ENCODE data around the gene MORN1.
"Not testable (repeated sequence)": the region's sequence is repeated elsewhere in the genome, so short reads cannot be mapped to it uniquely, and the experiment has no call there.

Gene MORN1

GRCh38 chr1:2302292-2302925 lies 88.9 kb downstream of the MORN1 start:
- no peak for DNase-seq

DNA sequence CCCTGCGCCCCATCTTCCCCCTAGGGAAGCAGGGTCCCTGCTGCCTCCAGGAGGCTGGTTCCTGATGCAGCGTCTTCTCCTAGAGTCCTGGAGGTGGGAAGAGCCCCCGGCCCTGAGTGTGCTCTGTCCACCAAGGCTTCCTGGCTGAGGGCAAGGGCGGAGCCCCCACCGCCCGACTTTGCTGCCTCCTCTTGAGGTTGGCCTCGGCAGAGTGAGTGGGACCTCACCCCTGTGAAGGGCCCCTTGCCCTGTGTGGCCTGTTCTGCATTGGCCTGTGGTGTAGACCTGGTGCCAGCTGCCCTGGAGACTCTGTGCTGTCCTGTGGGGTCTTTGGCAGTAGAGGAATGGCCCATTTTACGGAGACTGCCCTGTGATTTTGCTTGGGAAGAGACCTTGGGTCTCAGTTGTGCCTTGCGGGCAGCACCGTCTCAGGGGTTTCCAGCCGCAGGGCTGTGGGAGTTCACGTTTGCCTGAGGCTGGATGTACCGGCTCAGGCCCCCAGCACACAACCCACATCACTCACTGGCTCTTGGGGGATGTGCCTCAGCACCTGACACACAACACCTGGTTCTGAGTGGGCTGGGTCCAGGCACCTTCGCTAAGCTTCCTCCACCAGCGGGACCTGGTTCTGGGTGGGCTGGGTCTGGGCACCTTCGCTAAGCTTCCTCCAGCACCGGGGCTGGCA lies 89.6 kb downstream of the MORN1 start:
- no peak for DNase-seq

DNA sequence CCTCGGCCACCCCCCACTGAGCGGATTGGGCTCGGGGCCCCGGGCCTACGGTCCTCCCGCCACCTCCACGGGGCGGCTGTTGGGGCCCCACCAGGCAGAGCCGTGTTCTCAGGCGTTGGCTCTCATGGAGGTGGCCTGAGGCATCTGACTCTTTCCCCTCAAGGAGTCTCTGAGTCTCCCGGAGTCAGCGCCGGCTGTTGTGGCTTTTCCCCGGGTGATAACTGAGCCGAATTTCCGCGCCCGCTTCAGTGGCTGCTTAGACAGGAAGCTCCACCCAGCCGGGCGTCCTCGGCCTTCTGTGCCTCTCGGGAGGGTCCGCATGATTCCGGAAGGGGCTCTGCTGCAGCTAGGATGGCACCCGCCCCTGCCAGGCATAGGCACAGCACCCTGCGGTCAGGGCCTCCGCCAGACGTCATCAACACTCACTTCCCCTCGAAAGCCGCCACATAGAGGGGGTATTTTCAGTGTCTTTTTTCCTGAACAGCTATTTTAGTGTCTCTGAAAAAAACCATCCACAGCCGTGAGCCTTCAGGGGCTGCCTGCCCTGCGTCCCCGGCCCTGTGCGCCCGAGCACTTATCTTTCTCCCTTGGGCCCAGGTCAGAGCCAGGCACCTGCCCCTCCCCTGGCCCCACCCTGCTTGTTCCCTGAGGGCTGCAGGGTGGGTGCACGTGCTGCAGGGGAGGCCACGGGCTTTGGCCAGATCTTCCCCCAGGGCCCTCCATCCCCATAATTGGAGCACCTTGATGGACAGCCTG lies 90.3 kb downstream of the MORN1 start:
- DNase-seq, result peak; percentile 85

GRCh38 chr1:2300004-2300771 lies 91.2 kb downstream of the MORN1 start:
- DNase-seq, result peak; percentile 82

GRCh38 chr1:2299131-2299627 lies 92.2 kb downstream of the MORN1 start:
- no peak for DNase-seq

DNA sequence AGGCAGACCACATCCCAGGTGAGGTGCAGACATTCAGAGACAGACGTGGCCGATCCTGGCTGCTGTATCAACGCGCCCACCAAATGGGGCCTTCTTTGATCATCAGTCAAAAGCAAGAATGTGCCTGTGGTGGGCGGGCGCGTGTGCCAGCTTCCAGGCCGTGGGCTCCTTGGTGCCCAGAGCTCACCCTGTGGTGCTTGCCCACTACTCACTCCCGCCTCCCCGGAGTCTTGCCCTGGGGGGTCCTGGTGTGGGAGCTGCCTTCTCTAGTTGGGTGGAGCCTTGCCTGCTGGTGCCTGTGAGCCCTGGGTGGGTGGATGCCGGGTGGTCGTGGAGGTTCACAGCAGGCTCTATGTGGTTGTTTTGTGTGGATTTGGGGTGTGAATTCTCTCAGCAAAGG lies 92.7 kb downstream of the MORN1 start:
- DNase-seq, result no peak

DNA sequence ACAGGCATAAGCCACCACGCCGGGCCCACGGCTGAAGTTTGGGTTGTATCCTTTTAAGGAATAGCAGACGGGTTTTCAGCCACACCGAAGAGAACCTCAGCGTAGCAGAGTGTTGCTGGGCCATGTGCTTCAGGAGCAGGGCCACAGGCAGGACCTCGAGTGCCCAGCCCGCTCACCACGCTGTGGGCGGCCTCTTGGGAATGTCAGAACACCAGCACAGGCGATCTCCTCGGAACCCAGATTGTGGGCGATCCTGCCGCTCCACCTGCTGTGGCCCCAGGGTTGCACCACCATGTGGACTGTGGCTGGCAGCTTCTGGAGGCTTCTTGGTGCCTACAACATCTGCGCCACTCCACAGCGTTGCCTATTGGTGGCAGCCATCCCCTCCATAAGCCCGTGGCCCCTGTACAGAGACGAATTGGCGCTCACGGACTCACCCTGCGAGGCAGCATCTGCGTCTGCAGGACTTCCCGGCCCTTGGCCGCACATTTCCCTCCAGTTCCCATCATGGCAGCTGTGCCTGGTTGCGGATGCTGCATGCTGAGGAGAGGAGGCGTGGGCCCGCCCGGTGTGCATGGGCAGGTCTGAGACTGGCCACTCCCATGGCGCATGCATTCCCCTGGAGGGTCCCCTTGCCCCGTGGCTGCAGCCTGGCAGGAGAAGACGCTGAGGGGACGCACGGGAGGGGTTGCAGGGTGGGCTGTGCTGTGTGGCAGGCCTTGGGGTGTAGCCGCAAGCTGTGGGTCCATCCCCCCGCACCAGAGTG lies 93.9 kb downstream of the MORN1 start:
- no peak for DNase-seq

DNA sequence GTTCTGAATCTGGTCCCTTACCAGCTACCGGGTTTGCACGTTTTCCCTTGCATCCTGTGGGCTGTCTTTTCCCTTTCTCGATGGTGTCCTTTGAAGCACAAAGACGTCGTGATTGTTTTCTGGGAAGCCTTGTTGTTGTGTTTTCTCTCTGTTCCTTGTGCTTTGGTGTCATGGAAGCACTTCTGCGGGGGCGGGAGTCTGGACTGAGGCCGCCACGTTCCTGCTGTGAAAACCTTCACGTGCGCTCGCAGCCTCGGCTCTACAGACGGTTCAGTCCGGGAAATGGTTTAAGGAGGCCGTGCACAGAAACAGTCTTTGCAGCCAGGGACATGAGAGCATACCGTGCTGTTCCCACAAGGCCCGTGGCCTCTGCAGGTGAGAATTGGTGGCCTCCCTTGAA lies 94.7 kb downstream of the MORN1 start:
- DNase-seq, result no peak

GRCh38 chr1:2296211-2296610 lies 95.1 kb downstream of the MORN1 start:
- DNase-seq, result not testable (repeated sequence)

GRCh38 chr1:2295526-2295925 lies 95.8 kb downstream of the MORN1 start:
- no peak for DNase-seq

DNA sequence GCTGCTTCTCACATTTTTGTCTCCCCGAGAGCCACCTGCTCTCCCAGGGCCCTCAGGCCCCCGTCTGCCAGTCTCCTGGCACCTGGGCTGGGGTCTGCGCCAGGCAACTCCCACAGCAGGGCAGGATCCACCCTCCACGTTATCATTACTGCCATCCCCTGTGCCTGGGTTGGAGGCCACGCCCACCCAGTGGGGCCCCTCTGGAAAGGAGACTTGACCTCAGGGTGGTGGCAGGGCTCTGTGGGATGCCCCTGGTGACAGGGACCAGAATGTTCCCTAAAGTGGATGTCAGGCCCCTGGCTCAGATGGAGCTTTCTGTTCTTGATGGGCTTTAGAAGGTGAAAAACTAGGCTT lies 96.7 kb downstream of the MORN1 start:
- no peak for DNase-seq

GRCh38 chr1:2294033-2294724 lies 97.2 kb downstream of the MORN1 start:
- no peak for DNase-seq

DNA sequence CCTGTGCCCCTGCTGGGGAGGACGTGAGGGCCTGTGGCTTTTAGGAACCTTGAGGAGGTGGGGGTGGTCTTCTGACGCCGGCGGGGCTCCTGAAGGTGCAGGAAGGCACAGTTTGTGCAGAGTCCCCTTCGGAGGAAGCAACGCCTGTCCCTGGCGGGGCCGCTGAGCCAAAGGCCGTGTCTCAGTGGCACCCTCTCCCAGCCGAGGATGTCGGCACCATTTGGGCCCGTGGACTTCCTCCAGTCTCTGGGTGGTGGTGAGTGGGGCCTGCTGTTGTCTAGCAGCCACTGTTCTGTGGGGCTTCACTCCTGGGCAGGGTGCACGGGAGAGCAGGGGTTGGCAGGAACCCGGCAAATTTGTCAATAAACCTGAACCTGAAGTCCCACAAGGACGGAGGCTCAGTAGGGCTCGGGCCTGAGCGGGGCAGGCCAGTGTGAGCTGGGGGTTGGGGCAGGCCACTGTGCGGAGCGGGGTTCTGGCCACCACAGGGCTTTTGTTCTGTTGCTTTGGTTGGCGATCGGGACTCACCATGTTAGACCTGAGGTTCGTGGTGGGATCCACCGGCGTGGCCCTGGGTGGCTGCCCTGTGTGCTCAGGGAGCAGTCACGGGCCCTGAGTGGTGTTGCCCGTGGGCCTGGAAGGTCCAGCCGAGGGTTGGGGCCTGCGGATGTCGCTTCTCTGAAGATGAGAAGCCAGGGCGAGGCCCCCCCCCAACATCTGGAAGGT lies 98.5 kb downstream of the MORN1 start:
- no peak for DNase-seq

DNA sequence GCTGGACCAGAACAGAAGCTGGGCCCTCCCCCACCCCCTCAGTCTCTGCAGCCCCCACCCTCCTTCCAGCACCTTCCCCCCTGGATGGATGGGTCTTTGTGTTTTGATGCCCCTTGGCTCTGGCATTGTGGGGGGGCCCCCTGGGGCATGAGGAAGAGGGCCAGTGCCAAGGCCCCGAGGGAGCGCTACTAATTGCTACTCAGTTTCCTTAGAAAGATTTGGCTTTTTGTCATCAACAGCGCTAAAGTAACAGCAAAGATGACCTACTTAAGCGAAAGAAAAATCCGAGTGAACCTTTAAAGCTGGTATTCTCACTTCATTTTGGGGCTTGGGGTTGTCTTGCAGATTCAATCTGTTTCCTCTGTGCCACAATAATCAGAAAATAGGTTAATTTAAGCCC lies 99.8 kb downstream of the MORN1 start:
- no peak for DNase-seq

DNA sequence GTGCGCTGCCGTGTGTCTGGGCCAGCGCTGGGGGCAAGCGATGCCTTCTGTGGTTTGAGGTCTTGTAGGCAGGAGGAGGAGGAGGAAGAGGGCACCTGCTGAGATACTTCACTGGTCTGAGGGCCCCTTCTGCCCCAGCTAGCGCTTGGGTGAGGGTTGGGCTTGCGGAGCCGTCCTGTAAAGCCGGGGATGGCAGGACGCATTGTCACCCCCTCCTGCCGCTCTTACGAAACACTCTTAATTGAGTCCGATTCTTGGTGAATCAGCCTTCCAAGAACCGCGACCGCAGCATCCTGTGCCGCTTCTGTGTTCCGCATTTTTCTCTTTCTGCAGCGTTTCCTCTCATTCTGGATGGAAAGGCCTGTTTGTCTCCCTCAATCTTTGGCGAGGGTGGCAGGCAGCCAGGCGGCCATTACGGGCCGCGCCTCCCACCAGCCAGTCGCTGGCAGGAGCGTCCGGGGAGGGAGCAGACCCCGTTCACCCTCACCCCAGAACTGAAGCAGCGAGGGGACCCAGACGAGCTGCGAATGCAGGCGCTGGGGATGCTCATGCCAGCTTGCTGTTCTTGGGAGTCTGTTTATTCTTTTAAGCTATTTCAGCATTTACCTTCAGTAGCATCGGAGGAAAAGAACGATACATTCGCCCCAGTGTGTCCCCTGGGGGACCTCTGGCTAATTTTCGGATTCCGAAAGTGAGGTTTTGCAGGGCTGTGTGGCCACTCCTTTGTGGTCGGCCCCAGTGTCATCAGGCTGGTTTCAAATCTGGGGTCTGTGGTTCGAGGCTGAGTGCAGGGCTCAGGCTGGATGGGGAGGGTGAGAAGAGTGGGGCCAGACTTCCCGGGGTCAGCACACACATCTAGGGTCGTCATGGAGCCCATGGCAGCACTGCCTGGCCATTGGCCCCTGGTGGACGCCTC lies 100.5 kb downstream of the MORN1 start:
- DNase-seq, result peak; percentile 82

DNA sequence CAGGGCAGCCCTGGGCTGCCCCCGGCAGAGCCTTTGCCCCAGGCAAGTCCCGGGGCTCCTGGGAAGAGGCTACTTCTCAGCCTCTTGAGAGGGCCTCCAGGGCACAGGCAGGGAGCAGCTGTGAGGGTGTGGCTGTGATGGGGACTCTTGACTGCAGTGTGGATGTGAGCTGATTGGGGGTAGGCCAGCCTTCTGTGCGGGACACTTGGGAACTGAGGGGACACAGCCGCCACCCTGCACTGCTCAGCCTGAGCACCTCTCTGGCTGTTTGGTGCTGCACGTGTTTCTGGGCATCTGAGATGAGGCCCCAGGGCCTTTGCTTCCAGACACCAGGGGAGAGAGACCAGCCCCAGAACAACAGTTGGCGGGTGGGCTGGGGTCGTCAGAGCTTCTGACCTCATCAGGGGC lies 101.2 kb downstream of the MORN1 start:
- peak; percentile 28 for DNase-seq

GRCh38 chr1:2289607-2290006 lies 101.7 kb downstream of the MORN1 start:
- DNase-seq, result no peak

DNA sequence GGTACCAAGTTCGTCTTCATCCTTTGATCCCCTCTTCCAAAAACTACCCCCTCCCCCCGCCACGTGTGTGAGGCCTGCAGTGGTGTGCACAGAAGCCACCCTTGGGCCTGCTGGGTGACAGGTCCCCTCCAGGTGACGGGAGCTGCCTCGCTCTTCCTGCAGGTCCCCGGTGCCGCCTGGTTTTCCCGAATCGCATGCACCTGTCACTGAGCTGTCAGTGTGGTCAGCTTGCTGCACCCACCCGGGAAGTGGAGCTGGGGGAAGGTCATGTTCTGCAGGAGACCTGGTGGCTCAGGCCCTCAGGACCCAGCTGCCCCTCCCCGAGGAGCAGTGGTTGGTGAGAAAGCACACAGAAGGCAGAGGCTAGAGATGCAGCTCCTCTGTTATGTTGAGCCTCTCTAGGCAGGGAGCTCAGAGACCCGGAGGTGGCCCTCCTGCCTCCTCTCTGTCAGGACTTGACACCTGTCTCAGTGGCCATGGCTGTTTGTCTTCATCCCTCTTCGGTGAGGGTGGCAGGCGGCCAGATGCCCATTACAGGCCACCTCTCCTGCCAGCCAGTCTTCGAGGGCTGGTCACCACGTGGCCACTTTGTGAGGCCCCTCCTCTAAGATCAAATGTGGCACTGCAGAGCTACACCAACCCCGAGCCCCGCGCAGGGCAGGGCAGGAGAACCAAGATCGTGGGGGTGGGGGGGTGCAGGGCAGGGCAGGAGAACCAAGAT lies 102.4 kb downstream of the MORN1 start:
- no peak for DNase-seq

GRCh38 chr1:2288311-2288710 lies 103.0 kb downstream of the MORN1 start:
- DNase-seq, result no peak
